Liver (tissue), 9 donors: ENCODE results near the gene MLKL. TPM values are rescaled to one million over a fixed set of nuclear protein-coding genes. Genes with fewer than 3 reads are reported as not detected.

Source experiments
- DNase-seq: peaks from one replicate; pipeline ENCODE4 v3.0.0-alpha.2; 2017; ENCODE audit warnings: low spot score
- H3K27ac ChIP-seq, 2 donors: one replicate each; pipeline ENCODE4 v1.7.0; 2013; ENCODE audit warnings: inconsistent platforms in 2 of 2, low read length in 2 of 2, control low read depth in 1 of 2, low read depth in 1 of 2, mild to moderate bottlenecking in 1 of 2
- H3K27me3 ChIP-seq, 4 donors: one replicate each; pipeline versions ENCODE4 v1.6.1 to v1.7.0; 2013; ENCODE audit warnings: low read length in 3 of 4, inconsistent platforms in 1 of 4, mild to moderate bottlenecking in 1 of 4, moderate library complexity in 1 of 4; ENCODE audit not compliant: control insufficient read depth in 4 of 4, insufficient read depth in 4 of 4
- H3K36me3 ChIP-seq, 4 donors: one replicate each; pipeline versions ENCODE4 v1.6.1 to v1.7.0; 2013; ENCODE audit warnings: low read length in 3 of 4, mild to moderate bottlenecking in 3 of 4, low read depth in 1 of 4, moderate library complexity in 1 of 4; ENCODE audit not compliant: control insufficient read depth in 4 of 4, insufficient read depth in 3 of 4
- H3K4me1 ChIP-seq, 4 donors: one replicate each; pipeline versions ENCODE4 v1.6.1 to v1.7.0; 2013; ENCODE audit warnings: low read length in 3 of 4, mild to moderate bottlenecking in 3 of 4, moderate library complexity in 1 of 4; ENCODE audit not compliant: control insufficient read depth in 4 of 4, insufficient read depth in 4 of 4
- H3K4me3 ChIP-seq, 3 donors: one replicate each; pipeline versions ENCODE4 v1.6.1 to v1.7.0; 2013; ENCODE audit warnings: low read length in 3 of 3, control low read depth in 1 of 3, low read depth in 1 of 3, mild to moderate bottlenecking in 1 of 3
- H3K9ac ChIP-seq, 2 donors: one replicate each; pipeline ENCODE4 v1.7.0; 2013; ENCODE audit warnings: low read length in 2 of 2, mild to moderate bottlenecking in 2 of 2, moderate library complexity in 2 of 2, control low read depth in 1 of 2, low read depth in 1 of 2
- H3K9me3 ChIP-seq, 4 donors: one replicate each; pipeline versions ENCODE4 v1.6.1 to v1.7.0; 2013; ENCODE audit warnings: low read length in 3 of 4; ENCODE audit not compliant: control insufficient read depth in 4 of 4
- EGR1 ChIP-seq, 2 donors: IDR thresholded peaks; 2 replicates each; pipeline ENCODE4 v1.6.1; 2016 to 2018; ENCODE audit warnings: antibody characterized with exemption in 2 of 2, low read depth in 2 of 2
- FOXA1 ChIP-seq: IDR thresholded peaks from 2 replicates; pipeline ENCODE4 v1.6.1; 2016; ENCODE audit warnings: antibody characterized with exemption
- FOXA2 ChIP-seq: IDR thresholded peaks from 2 replicates; pipeline ENCODE4 v1.6.1; 2016; ENCODE audit warnings: antibody characterized with exemption
- HNF4G ChIP-seq: IDR thresholded peaks from 2 replicates; pipeline ENCODE4 v1.6.1; 2016; ENCODE audit warnings: antibody characterized with exemption
- NR2F2 ChIP-seq: IDR thresholded peaks from 2 replicates; pipeline ENCODE4 v1.6.1; 2016; ENCODE audit warnings: antibody characterized with exemption
- REST ChIP-seq: IDR thresholded peaks from 2 replicates; pipeline ENCODE4 v1.6.1; 2016; ENCODE audit warnings: antibody characterized with exemption, mild to moderate bottlenecking
- RXRA ChIP-seq, 2 donors: IDR thresholded peaks; 2 replicates each; pipeline ENCODE4 v1.6.1; 2017 to 2018; ENCODE audit warnings: antibody characterized with exemption in 2 of 2, mild to moderate bottlenecking in 1 of 2
- SP1 ChIP-seq: IDR thresholded peaks from 2 replicates; pipeline ENCODE4 v1.6.1; 2018; ENCODE audit warnings: antibody characterized with exemption, mild to moderate bottlenecking
- TAF1 ChIP-seq: conservative IDR thresholded peaks from 2 replicates; pipeline ENCODE4 v1.6.1; 2016; ENCODE audit warnings: antibody characterized with exemption, mild to moderate bottlenecking
- YY1 ChIP-seq: IDR thresholded peaks from 2 replicates; pipeline ENCODE4 v1.6.1; 2016; ENCODE audit warnings: antibody characterized with exemption, mild to moderate bottlenecking
- WGBS: extraction: QIAGEN DNeasy Blood & Tissue Kit; methylation state at CpG from one replicate; pipeline ENCODE4 v1.1.7; 2013; 5-methylcytosine and 5-hydroxymethylcytosine counted together
- polyA plus RNA-seq, 2 donors: library from polyadenylated mRNA; stranded (reverse) in 1 of 2; unstranded in 1 of 2; fragments of 200-250 nt in 1 of 2; fragments of >200 nt in 1 of 2; fragmentation: Nextera tagmentation in 1 of 2; extraction: Ambion mirVana in 1 of 2; gene quantifications; one replicate each; pipeline versions ENCODE4 v1.2.1 to v1.2.3, GENCODE V29; 2013 to 2015
- total RNA-seq, 2 donors: library from RNA; depleted of rRNA; stranded (reverse); fragments of >200 nt; gene quantifications; one replicate each; pipeline ENCODE4 v1.2.3, GENCODE V29; 2014
- TF ChIP-seq, protein P1 (sequence below): IDR thresholded peaks from 2 replicates; pipeline ENCODE4 v1.6.1; 2016; ENCODE audit warnings: antibody characterized with exemption
- TF ChIP-seq, protein P2 (sequence below): IDR thresholded peaks from 2 replicates; pipeline ENCODE4 v1.6.1; 2016; ENCODE audit warnings: antibody characterized with exemption
- donor health status: healthy.
- donor health status: healthy.
- donor health status: healthy.
- donor health status: healthy.
- donor health status: healthy.

MLKL gene
- total and polyA plus RNA-seq, 4 donors: 2.5 to 7.6 (median 3.6) TPM

DNA sequence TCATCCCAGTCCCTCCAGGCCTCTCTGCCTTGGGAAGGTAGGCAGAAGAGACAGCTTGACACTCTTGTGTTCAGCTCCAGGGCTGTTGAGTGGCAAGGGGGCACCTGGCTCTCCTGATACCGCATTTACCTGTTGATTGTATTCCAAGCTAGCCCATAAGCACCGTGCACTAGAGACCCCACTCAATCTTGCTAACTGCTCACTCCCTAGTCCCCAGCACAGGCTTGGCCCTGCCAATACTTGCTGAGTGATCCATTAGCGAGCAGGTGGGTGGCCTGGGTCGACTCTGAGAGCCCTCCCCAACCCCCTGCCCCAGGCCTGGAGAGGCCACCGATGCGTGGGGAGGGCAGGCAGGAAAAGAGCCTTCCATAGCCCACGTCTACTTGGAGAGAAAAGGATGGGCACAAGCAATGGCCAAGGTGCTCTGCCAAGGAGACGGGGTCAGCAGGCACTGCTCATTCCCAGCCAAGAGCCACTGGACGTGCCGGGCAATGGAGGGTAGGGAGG lies 44.5 kb upstream of the MLKL start:
- no peak overlapping the region for H3K4me3 ChIP-seq
- no peak overlapping the region for H3K27ac ChIP-seq
- DNase-seq: no peak
- no peaks in the 10 kb centered on the region for H3K36me3 ChIP-seq
- H3K27me3 ChIP-seq: no peaks in the 10 kb centered on the region
- TF ChIP-seq RXRA (IDR thresholded peaks at IDR 0.05) (no peak), FOXA1 (no peak)
- no peak overlapping the region for H3K9ac ChIP-seq
- no peaks in the 10 kb centered on the region for H3K4me1 ChIP-seq
- WGBS: 87% methylated on average over 10 of the region's 10 CpGs
- H3K9me3 ChIP-seq: no peaks in the 10 kb centered on the region

GRCh38 chr16:74744566-74744965 lies 43.9 kb upstream of the MLKL start:
- TF ChIP-seq EGR1 (IDR thresholded peaks at IDR 0.05; ENCODE audit: low read depth in 2 of 2): no peak
- TF ChIP-seq TAF1: no peak
- TF ChIP-seq HNF4G: no peak
- TF ChIP-seq NR2F2: no peak
- no peak for TF ChIP-seq REST
- TF ChIP-seq, protein P1, sequence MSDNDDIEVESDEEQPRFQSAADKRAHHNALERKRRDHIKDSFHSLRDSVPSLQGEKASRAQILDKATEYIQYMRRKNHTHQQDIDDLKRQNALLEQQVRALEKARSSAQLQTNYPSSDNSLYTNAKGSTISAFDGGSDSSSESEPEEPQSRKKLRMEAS: no peak
- TF ChIP-seq FOXA1: no peak
- TF ChIP-seq YY1: no peak
- no peak for TF ChIP-seq SP1
- Histone ChIP-seq H3K4me1 (no peaks in the 10 kb centered on the region), H3K36me3 (no peaks in the 10 kb centered on the region), H3K27me3 (no peaks in the 10 kb centered on the region), H3K27ac (no peak overlapping the region), H3K9ac (no peak overlapping the region), H3K9me3 (no peaks in the 10 kb centered on the region), H3K4me3 (no peak overlapping the region)
- 93% methylated on average over 4 of the region's 4 CpGs for WGBS
- DNase-seq: no peak

DNA sequence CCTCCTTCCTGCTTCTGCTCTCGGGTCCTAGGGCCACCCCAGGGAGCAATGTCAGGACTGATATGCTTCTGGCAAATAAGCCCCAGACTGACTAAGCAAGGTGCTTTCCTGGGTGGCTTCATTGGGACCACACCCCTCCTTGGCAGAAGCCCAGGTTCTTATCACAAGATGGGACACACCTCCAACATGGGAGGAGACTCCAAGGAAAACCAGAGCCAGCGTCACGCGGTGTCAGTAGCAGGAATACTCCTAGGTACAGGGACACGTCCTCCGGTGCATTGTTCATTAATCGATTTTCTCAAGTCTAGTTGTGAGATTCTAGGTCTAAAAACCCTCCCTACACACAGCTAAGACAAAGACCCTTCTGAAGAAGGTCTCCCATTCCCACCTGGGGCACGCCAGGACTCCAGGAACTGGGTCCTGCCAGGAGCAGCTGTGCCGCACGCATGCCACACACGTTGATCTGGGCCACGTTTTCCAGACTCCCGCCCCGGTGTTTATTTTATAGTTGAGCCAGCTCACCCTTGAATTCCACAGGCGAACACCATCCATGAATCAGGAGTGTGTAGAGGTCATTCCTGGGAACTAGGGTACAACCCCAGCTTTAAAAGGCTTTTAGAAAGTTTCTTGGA lies 43.1 kb upstream of the MLKL start:
- Histone ChIP-seq H3K27ac (no peak overlapping the region), H3K36me3 (no peaks in the 10 kb centered on the region), H3K27me3 (no peaks in the 10 kb centered on the region), H3K9ac (no peak overlapping the region), H3K9me3 (no peaks in the 10 kb centered on the region), H3K4me1 (no peaks in the 10 kb centered on the region), H3K4me3 (no peak overlapping the region)
- no peak for DNase-seq
- WGBS: 49% methylated on average over 15 of the region's 15 CpGs
- TF ChIP-seq RXRA (IDR thresholded peaks at IDR 0.05) (no peak), FOXA2 (no peak), NR2F2 (no peak), FOXA1 (no peak), TAF1 (no peak), HNF4G (no peak)
- TF ChIP-seq, protein P2, sequence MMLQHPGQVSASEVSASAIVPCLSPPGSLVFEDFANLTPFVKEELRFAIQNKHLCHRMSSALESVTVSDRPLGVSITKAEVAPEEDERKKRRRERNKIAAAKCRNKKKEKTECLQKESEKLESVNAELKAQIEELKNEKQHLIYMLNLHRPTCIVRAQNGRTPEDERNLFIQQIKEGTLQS: no peak
